Superior temporal gyrus (tissue), 1 donor: Measurements from ENCODE around the gene OXGR1.
"Not testable (repeated sequence)": the region's sequence is repeated elsewhere in the genome, so short reads cannot be mapped to it uniquely, and the experiment has no call there.

ENCODE experiments used
- DNase-seq: peaks from one replicate; pipeline ENCODE4 v3.0.0-alpha.2; 2016; ENCODE audit errors: extremely low spot score

OXGR1 gene

GRCh38 chr13:96994017-96994857 is at the start of gene OXGR1:
Gene OXGR1, minus strand, starts transcription at chr13:96994476. Its CDS starts 6,717 bp downstream, at chr13:96987759.
- no peak for DNase-seq

- DNase-seq, result no peak
Measured at GRCh38 chr13:97043302-97043701, 49.0 kb upstream of the OXGR1 start.

GRCh38 chr13:97030705-97031452 is 36.6 kb upstream of the OXGR1 start:
- peak; percentile 64 for DNase-seq

GRCh38 chr13:97028441-97029299 is 34.4 kb upstream of the OXGR1 start:
- peak; percentile 89 for DNase-seq

- DNase-seq, result no peak
Measured at GRCh38 chr13:97027162-97027554, 32.9 kb upstream of the OXGR1 start.

- DNase-seq, result no peak
Measured at GRCh38 chr13:97026531-97027161, 32.4 kb upstream of the OXGR1 start.

- not testable (repeated sequence) for DNase-seq
Measured at GRCh38 chr13:97023812-97024211, 29.5 kb upstream of the OXGR1 start.

GRCh38 chr13:97023117-97023516 is 28.8 kb upstream of the OXGR1 start:
- no peak for DNase-seq

- DNase-seq, result no peak
Measured at GRCh38 chr13:97021241-97021640, 27.0 kb upstream of the OXGR1 start.

GRCh38 chr13:97020689-97021240 is 26.5 kb upstream of the OXGR1 start:
- no peak for DNase-seq

GRCh38 chr13:97020194-97020593 is 25.9 kb upstream of the OXGR1 start:
- DNase-seq, result no peak

- DNase-seq, result no peak
Measured at GRCh38 chr13:97019236-97019635, 25.0 kb upstream of the OXGR1 start.

- peak; percentile 89 for DNase-seq
Measured at GRCh38 chr13:97018029-97018819, 23.9 kb upstream of the OXGR1 start.

GRCh38 chr13:97017322-97017721 is 23.0 kb upstream of the OXGR1 start:
- no peak for DNase-seq

GRCh38 chr13:97015661-97016350 is 21.5 kb upstream of the OXGR1 start:
- no peak for DNase-seq

- no peak for DNase-seq
Measured at GRCh38 chr13:97012251-97013048, 18.2 kb upstream of the OXGR1 start.

- no peak for DNase-seq
Measured at GRCh38 chr13:97011446-97012131, 17.3 kb upstream of the OXGR1 start.

- DNase-seq, result no peak
Measured at GRCh38 chr13:97008643-97009042, 14.4 kb upstream of the OXGR1 start.
